ENCODE results near the gene CASQ1.

DNA sequence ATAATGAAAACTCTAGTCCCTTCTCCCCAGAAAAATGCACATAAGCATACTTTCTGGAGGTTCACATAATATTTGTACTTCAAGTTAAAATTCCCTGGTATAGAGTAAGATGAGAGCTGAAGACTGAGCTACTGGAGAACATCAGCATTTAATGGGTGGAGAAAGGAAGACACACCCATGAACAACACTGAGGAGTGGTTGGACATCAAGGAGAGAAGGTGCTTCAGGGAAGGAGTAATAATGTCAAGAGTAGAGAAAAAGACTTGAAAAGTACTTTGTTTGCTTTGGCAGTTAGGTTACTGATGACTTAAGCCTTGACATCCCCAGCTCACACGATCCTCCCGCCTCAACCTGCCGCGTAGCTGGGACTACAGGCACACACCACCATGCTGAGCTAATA is 36.7 kb downstream of the CASQ1 start:
- TF ChIP-seq EP300 (IDR thresholded peaks at IDR 0.05): no peak
- TF ChIP-seq, protein P1, sequence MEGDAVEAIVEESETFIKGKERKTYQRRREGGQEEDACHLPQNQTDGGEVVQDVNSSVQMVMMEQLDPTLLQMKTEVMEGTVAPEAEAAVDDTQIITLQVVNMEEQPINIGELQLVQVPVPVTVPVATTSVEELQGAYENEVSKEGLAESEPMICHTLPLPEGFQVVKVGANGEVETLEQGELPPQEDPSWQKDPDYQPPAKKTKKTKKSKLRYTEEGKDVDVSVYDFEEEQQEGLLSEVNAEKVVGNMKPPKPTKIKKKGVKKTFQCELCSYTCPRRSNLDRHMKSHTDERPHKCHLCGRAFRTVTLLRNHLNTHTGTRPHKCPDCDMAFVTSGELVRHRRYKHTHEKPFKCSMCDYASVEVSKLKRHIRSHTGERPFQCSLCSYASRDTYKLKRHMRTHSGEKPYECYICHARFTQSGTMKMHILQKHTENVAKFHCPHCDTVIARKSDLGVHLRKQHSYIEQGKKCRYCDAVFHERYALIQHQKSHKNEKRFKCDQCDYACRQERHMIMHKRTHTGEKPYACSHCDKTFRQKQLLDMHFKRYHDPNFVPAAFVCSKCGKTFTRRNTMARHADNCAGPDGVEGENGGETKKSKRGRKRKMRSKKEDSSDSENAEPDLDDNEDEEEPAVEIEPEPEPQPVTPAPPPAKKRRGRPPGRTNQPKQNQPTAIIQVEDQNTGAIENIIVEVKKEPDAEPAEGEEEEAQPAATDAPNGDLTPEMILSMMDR (IDR thresholded peaks at IDR 0.05): no peak
